WI38 (cell line): Measurements from ENCODE around the gene HSPB2.

ENCODE experiments used
- H3K4me3 ChIP-seq: 2 replicates; pipeline ENCODE4 v1.5.1; 2011; ENCODE audit warnings: low read depth, mild to moderate bottlenecking, control low read depth, low read length
- CTCF ChIP-seq: IDR thresholded peaks from 2 replicates; pipeline ENCODE4 v1.5.1; 2012; ENCODE audit warnings: low read depth, mild to moderate bottlenecking, control low read depth, low read length

HSPB2 gene

GRCh38 chr11:111912535-111912934 lies at the start of gene HSPB2:
HSPB2 (plus strand) TSS chr11:111912734; CDS start chr11:111912830, 96 bp downstream.
- H3K4me3 ChIP-seq: no peak within 1 kb of the TSS
- no peak for TF ChIP-seq CTCF

- TF ChIP-seq CTCF: no peak
- no peak overlapping the region for H3K4me3 ChIP-seq
Measured at GRCh38 chr11:111870113-111870512, 42.4 kb upstream of the HSPB2 start.

GRCh38 chr11:111870522-111870885 lies 42.0 kb upstream of the HSPB2 start:
- peak overlapping the region; percentile 87 for H3K4me3 ChIP-seq
- no peak for TF ChIP-seq CTCF

GRCh38 chr11:111870886-111871692 lies 41.4 kb upstream of the HSPB2 start, which contains the start of gene ALG9:
ALG9 (minus strand) TSS chr11:111871581; CDS start chr11:111871482, 99 bp downstream.
- peak within 1 kb of the TSS; percentile 87 for H3K4me3 ChIP-seq
- TF ChIP-seq CTCF: 0 out of 2 replicates have a peak, but pooled peaks have one; percentile 6

GRCh38 chr11:111871693-111872161 lies 40.8 kb upstream of the HSPB2 start:
- no peak for TF ChIP-seq CTCF
- H3K4me3 ChIP-seq: peak overlapping the region; percentile 87

- H3K4me3 ChIP-seq: peak overlapping the region; percentile 80
- TF ChIP-seq CTCF: no peak
Measured at GRCh38 chr11:111878385-111878848, 34.1 kb upstream of the HSPB2 start.

GRCh38 chr11:111878849-111879636 lies 33.5 kb upstream of the HSPB2 start, which contains the start of the genes CFAP68 and FDXACB1:
CFAP68 (plus strand) TSS chr11:111879541; CDS start chr11:111879561, 20 bp downstream.
FDXACB1 (minus strand) TSS chr11:111879165; CDS start chr11:111879132, 33 bp downstream.
- H3K4me3 ChIP-seq: peak within 1 kb of the TSS; percentile 80
- TF ChIP-seq CTCF: peak; percentile 98
